NCI-H345 treated with DMSO at 0.1 percent for 48 hours (cell line): ENCODE data around the gene GIGYF1.

Experiments used
- DNase-seq: peaks from one replicate; lab custom pipeline; 2025; ENCODE audit not compliant: unreplicated experiment; lab: John Stamatoyannopoulos, UW

Gene GIGYF1

DNA sequence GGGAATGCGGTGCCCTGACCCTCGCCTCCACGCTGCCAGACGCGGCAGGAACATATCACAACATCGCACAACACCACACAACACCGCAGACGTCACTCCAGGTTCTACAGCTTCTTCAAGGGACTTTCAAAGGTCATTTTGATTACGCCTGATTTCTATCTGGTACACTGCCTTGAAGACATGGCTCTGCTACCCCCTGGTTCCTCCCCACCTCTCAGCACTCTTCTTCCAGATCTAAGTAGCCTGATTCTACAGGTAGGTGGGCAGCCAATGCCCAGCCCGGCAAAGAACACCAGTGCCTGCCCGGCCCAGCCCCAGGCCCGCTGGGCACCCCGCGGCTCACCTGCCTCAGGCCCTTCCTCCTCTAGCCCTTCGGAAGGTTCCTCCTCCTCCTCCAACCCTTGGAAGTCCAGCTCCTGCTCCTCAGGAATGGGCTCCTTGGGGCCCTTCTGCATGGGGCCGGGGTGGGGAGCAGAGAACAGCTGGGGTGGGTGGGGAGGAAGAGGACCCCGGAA, 8.4 kb downstream of the GIGYF1 start:
- DNase-seq, result no peak

DNA sequence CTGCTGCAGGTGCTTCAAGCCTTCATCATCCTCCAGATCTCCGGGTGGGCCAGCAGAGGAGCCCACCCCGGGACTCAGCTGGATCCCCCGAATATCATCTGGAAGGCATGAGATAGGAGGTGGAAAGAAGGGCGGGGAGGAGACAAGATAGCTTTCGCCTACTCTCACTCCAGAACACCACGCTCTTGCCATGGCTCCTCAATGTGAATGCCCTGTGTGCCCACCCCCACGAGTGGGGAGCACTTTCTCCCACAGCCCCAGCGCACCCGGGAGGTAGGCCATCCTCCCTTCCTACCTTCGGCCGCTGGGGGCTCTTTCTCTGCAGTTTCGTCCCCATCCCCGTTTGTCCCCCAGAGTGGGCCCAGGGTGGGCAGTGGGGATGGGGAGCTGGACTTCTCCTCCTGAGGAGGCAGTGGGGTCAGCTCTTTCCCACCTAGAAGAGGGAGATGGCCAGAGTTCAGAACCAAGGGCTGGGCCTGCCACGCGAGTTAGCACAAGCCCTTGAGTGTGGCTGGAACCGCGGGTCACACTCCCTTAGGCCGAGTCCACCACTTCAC, 8.9 kb downstream of the GIGYF1 start:
- DNase-seq, result no peak

DNA sequence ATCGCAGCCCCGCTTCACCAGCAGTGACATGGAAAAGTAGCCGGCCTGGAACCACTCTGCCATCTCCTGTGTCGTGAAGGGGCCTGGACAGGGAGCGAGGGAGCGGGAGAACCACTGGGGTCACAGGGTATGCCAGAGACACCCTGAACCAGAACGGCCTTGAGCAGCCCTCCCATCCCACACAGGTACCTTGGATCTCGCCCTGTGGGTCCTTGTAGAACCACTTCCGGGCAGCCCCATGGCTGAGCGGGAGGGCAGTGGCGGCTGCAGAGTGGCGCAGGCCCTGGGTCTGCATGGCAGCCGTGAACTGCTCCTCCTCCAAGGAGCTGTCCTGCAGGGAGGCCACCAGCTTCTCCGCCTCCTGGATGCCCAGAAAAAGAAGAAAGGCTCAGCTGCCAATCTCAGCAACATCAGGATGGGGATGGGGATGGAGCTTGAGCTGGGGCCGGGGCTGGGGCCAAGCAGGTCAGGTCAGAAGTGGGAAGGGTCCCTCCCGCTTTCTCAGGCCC, 9.5 kb downstream of the GIGYF1 start:
- no peak for DNase-seq

DNA sequence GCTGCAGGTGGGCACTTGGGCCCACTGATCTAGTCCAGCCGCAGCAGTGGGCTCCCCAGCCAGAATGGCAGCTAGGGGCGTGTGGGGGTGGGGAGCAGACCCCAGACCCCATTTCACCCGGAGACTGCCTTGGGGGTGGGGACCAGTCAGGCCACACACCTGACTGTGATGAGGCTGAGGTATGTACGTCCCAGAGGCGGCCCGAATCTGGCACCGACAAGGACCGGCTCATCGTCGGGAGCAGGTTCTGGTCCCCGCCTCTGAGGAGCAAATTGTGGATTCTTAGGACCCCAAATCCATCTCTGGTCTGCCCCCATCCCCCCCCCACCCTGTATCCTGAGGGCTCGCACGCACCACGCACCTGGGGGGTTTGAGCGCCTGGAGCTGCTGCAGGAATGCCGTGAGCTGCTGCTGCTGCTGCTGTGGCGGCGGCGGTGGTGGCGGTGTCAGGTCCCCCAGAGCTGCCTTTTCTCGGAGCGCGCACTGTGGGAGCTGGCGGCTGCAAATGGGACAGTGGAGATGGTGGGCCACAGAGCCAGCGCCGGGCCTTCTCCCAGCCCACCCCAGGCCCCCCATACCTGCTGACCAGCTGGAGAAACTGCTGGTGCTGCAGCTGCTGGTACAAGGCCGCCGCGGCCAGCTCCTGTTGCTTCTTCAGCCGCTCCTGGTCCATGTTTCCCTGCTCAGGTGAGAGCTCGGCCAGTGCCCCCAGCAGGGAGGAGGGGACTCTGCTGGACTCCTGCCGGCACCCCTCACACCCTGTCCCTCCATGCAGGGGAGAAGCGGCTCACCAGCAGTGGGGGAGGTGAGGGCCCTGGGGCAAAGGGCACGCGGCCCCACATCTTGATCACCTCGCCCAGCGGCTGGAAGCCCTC, 10.2 kb downstream of the GIGYF1 start:
- no peak for DNase-seq

DNA sequence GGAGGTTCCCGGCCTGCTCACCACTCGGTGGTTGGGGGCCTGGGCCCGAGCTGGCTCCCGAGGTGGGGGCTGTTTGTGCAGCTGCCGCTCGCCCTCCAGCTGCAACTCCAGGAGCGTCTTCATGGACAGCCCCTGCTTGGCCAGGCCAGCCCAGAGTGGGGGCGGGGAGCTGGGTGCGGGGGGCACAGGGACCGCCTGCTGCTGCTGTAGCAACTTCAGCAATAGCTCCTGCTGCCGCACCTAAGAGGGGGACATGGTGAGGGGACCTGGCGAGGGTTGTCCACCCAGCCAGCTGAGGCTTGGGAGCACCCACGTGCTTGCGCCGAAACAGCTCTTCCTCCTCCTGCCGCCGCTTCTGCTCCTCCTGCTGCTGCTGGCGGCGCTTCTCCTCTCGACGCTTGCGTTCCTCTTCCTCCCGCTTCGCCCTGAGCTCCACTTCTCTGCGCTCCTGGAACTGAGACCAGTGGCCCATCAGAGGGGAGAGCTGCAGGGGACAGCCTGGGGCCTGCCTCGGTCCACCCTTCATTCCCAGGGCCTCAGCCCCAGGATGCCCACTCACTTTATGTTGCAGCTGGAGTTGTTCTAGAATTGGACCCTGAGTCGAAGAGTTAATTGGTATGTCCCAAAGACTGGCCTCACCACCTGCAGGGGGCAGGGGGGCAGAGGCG, 10.9 kb downstream of the GIGYF1 start:
- DNase-seq, result no peak

DNA sequence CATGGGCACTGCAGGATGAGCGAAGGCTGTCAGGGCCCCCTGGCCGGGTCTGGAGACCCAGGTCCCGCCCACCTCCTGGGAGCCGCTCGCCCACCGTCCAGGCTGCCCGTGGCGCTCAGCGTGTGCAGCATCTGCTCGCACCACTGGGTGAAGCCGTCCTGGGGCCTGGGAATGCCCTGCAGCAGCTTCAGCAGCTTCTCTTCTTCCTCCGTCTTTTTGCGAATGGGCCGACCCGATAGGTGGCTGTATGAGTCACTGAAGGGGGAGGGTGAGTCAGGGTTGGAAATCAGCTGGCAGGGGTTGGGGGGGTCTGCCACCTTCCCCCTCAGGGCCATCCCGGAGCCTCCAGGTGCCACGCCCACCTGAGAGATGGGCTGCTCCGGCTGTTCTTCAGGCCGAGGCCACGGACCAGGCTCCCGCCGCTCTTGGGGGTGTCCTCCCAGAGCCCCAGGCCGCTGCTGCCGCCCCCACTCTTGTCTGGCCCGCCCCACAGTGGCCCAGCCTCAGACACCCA, 11.8 kb downstream of the GIGYF1 start:
- DNase-seq, result no peak

DNA sequence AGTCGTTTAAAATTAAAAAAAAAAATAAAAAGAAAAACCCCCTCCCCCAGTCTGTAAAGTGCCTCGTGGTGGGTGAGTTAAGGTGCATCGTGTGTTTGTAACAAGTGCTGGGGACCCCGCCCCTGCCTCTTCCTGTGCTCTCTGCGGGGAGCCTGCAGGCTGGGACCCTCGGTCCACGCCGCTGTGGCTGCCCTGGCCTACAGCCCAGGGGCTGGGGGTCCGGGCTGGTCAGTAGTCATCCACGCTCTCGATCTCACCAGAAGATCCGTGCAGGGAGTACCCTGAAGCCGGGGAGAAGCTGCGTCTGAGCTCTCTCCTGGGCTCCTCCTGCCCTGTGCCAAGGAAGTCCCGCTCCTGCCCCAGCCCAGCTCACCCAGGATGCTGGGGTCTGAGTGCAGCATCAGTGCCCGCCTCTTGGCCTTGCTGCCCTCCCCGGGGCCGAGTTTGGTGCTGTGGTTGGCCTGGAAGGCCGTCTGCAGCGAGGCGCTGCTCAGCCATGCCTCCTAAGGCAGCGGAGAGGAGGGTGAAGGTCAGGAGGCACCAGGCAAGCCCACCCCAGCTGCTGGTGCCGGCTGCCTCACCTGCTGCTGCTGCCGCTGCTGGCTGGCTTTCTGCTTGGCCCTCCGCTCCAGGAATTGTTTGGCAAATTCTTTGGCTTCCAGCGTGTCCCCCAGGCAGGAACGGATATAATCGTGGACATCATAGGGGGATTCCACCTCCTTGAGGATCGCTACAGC, 12.4 kb downstream of the GIGYF1 start:
- no peak for DNase-seq

DNA sequence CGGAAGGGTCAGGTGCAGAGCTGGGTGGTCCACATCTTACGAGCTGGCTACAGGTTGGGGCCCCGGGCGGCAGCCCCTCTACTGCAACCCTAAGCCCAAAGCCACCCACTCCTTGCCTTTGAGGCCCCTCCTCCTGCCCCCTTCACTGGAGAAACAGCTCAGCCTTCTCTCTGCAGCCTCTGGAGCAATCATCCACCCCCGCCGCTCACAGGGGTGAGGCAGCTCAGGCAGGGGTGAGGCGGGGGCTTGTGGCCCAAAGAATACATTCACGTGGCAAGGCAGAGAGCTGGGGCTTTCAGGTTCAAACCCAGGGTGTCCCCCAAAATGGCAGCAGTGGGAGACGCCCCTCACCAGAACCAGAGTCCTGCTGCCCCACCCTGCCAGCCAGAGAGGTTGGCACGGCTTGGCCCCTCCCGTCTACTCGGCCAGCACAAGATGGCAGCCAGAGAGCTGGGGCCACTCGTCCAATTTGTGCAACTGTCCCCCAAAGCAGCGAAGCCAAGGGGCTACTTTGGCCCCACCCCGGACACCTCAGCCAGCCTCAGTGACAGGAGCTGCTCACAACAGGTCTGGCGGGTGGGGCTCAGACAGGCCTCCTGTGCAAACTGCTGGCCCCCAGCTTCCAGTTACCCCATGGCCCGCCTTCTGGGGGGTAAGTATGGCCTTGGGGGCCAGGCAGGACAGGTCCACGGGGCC, 13.3 kb downstream of the GIGYF1 start:
- no peak for DNase-seq

DNA sequence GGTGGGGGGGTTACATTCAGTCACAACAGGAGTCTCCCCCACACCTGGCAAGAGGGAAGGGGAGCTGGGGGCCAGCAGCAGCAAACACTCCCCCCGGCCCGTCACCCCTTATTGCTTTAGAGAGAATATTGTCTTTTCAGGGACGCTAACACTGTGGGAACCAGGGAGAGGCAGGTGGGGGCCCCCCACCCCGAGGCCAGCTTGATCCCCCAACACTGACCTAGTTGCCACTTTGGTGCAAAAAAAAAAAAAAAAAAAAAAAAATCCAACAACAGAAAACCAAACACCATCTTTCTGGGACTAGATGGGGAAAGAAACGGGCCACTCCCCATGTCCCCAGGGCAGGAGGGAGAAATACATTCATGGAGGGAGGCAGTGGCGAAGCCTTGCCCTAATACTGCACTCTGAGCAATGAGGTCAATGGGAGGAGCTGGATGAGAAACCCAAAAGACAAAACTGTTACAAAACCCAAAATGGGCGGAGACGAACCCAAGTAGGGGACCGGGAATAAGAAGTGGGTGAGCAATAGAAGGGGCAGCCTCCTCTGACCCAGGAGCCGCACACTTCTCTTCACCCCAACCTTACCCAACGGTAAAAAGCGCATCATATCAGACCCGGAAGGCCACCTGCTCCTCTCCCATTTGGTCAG, 14.0 kb downstream of the GIGYF1 start:
- DNase-seq, result no peak

DNA sequence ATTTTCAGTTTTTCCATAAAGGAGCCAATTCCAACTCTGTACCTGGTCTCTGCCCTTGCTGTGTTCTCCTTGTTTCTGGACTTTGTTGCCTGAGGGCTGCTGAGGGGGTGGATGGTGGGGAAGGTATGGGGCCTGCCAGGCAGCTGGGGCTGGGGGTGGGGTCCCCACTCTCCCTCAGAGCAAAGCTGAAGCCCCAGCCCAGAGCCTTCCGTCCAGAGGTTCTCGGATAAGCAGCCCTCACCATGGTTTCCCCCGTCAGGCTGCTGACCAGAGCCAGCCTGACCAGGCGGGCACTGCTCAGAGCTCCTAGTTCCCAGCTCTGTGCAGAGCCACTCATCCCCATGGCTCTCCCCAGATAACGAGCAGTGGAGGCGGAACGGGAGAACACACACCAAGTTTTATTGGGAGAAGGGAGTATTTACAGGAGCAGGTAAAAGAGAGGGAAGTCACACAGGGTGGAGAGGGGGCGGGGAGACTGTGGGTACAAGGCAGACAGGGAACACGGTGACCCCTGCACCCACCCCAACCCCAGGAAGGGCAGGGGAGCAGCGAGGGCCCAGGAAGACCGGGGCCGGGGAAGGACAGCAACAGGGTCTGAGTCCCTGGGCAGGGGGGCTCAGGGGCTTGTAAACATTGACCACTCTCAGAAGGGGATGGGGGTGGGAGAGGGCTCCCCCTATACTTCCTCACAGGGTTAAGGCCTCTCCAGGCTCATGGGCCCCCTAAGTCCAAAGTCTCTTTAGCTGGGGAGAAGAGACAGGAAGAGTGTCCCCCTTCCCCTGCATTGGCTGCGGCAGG, 14.7 kb downstream of the GIGYF1 start:
- no peak for DNase-seq

DNA sequence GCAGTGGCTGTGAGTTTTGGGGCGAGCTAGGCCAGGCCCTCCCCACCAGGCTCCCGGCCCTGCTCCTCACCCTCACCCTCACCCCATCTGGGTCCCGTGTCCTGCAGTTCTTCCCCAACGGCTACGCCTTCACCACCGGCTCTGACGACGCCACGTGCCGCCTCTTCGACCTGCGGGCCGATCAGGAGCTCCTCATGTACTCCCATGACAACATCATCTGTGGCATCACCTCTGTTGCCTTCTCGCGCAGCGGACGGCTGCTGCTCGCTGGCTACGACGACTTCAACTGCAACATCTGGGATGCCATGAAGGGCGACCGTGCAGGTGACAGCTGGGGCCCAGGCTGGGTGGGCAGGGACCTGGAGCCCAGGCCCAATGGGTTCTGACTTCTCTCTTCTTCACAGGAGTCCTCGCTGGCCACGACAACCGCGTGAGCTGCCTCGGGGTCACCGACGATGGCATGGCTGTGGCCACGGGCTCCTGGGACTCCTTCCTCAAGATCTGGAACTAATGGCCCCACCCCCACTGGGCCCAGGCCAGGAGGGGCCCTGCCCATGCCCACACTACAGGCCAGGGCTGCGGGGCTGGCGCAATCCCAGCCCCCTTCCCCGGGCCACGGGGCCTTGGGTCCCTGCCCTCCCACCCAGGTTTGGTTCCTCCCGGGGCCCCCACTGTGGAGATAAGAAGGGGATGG, 15.6 kb downstream of the GIGYF1 start:
- DNase-seq, result no peak

DNA sequence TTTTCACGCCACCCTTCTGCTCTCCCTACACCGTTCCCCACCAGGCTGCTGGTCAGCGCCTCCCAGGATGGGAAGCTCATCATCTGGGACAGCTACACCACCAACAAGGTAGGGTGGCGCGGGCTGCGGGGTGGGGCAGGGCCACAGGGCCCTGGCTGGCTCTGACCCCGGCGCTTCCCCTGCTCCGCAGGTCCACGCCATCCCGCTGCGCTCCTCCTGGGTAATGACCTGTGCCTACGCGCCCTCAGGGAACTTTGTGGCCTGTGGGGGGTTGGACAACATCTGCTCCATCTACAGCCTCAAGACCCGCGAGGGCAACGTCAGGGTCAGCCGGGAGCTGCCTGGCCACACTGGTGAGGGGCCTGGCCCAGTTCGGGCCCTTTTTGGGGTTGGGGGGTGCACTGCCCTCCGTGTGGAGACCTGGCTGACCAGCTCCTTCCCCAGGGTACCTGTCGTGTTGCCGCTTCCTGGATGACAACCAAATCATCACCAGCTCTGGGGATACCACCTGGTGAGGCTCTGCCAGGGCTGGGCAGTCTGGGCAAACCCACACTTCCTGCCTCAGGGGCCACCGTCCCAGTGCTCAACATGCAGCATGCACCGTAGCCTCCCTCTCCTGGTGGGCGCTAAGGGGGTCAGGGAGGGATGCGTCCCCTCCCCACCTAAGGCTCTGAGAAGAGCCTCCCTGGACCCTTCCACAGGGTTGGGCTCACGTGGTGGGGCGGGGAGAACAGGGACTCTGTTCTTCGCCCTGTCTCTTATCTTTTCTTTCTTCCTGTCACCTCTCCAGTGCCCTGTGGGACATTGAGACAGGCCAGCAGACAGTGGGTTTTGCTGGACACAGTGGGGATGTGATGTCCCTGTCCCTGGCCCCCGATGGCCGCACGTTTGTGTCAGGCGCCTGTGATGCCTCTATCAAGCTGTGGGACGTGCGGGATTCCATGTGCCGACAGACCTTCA, 16.5 kb downstream of the GIGYF1 start:
- DNase-seq, result no peak

DNA sequence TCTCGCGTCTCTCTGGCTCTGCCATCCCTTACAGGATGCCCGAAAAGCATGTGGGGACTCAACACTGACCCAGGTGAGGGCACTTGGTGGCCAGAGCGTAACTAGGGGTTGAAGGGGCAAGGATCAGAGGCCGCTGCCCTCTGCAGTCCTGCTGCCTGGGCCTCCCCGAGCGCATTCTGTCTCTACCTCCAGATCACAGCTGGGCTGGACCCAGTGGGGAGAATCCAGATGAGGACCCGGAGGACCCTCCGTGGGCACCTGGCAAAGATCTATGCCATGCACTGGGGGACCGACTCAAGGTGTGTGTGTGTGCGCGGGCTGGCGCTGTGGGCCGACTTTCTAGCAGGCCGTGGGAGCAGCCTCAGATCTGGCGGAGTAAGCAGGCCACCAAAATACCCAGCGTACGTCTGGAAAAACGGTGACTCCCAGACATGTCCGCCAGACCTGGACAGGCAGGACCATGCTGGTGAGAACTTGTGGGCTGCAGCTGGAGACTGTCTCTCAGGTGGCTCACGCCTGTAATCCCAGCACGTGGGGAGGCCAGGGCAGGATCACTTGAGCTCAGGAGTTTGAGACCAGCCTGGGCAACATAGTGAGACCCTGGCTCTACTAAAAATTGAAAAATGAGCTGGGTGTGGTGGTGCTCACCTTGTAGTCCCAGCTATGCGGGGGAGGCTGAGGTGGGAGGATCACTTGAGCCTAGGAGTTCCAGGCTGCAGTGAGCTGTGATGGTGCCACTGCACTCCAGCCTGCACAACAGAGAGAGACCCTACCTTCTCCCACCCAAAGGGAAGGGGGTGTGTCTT, 17.3 kb downstream of the GIGYF1 start:
- no peak for DNase-seq

DNA sequence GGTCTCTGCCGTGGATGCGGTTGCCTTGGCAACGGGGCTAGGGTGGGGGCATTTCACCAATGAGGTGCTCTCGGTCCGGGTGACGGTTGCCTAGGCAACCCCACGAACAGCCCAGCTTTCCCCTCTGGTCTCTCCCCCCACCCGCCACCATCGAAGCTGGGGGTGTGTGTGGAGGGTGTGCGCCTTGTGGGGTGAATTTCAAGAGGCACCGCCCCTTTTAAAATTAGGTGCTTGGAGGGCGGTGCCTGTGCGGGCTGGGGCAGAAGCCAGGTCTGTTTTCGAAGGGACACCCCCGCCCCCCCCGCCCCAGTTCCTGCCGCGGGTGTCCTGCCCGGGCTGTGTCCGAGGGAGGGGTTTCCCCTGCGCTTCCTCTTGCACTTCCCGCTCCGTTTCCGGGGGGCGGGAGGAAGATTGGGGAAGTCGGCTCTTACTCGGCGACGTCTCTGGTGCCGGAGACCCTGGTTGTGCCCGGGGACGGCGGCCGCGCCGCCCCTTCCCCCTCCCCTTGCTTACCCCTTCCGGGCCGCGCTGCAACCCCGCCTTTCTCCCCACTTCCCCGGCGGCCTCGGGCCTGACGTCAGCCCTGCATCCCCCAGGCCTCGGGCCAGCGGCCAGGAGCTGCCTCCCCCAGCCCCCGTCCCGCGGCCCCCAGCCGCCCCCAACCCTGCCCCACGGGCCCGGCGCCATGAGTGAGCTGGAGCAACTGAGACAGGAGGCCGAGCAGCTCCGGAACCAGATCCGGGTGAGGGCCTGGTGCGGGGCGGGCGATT, 18.3 kb downstream of the GIGYF1 start:
- DNase-seq, result no peak

DNA sequence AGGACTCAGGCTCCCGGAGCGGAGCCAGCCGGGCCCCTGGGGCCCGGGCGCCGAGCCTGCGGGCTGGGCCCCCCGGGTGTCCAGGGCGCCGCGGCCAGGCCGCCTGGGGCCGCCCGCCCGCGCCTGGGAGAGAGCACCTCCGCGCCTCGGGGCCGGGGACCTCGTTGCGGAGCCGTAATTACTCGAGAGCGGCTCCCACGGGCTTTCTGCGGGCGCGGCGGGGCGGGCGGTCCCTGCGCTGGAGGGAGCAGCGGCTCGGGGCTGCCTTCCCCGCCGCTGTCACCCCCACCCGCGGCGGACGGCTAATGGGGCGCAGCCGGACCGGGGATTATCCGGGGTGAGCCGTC, 19.0 kb downstream of the GIGYF1 start:
- no peak for DNase-seq
